A673 (cell line): ENCODE results near the gene STK11.
"Not testable (repeated sequence)": the region's sequence is repeated elsewhere in the genome, so short reads cannot be mapped to it uniquely, and the experiment has no call there.

ENCODE experiments used
- EZH2 ChIP-seq: fragments of 200-600 bp; sonication (generic); IDR thresholded peaks from 2 replicates; pipeline ENCODE4 v1.6.1; 2017; ENCODE audit warnings: borderline replicate concordance, low read depth, mild to moderate bottlenecking, mixed read lengths, antibody characterized with exemption, low read length; ENCODE audit not compliant: poor library complexity, severe bottlenecking
- TF ChIP-seq, protein P1 (sequence below): fragments of 300-800, 200-600 bp; sonication (generic); conservative IDR thresholded peaks from 2 replicates; pipeline ENCODE4 v1.5.1; 2017; ENCODE audit warnings: low read depth, mild to moderate bottlenecking, antibody characterized with exemption, low read length, moderate library complexity, mixed read lengths

DNA sequence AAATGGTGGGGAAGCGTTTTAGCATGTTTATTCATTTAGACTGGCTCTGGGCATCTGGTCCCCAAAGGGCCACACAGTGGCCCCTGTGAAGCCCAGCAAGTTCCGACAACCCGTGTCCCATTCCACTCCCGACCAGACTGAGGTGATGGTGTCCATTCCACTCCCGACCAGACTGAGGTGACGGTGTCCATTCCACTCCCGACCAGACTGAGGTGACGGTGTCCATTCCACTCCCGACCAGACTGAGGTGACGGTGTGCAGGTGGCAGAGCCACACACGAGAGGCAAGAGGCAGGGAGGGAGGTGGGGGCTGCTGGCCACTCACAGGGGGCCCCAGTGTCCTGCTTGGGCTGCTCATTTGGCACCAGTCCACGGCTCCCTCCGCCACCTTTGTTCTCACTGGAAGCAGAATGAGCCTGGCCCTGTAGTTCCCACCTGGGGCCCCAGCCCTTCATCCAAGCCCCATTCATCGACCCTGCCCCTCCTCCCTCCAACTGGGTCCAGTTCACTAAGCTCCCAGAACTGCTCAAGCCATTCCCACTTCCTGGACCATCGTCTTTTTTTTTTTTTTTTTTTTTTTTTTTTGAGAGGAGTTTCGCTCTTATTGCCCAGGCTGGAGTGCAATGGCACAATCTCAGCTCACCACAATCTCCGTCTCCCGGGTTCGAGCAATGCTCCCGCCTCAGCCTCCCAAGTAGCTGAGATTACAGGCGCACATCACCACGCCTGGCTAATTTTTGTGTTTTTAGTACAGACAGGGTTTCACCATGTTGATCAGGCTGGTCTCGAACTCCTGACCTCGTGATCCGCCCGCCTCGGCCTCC, 40.9 kb downstream of the STK11 start:
- TF ChIP-seq, protein P1, sequence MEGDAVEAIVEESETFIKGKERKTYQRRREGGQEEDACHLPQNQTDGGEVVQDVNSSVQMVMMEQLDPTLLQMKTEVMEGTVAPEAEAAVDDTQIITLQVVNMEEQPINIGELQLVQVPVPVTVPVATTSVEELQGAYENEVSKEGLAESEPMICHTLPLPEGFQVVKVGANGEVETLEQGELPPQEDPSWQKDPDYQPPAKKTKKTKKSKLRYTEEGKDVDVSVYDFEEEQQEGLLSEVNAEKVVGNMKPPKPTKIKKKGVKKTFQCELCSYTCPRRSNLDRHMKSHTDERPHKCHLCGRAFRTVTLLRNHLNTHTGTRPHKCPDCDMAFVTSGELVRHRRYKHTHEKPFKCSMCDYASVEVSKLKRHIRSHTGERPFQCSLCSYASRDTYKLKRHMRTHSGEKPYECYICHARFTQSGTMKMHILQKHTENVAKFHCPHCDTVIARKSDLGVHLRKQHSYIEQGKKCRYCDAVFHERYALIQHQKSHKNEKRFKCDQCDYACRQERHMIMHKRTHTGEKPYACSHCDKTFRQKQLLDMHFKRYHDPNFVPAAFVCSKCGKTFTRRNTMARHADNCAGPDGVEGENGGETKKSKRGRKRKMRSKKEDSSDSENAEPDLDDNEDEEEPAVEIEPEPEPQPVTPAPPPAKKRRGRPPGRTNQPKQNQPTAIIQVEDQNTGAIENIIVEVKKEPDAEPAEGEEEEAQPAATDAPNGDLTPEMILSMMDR, result not testable (repeated sequence)
- not testable (repeated sequence) for TF ChIP-seq EZH2
